Right lobe of liver (tissue), 4 donors: ENCODE data around the gene TMEM158.

Experiments used
- CTCF ChIP-seq, 4 donors: fragments of 200-600 bp in 3 of 4; fragments of 450-650 bp in 1 of 4; IDR thresholded peaks; one replicate each; pipeline versions ENCODE4 v1.5.1 to v1.8.0; 2016 to 2022; ENCODE audit warnings: antibody characterized with exemption in 4 of 4, mild to moderate bottlenecking in 2 of 4
- POLR2A ChIP-seq: fragments of 450-650 bp; IDR thresholded peaks from one replicate; pipeline ENCODE4 v1.6.1; 2017; ENCODE audit warnings: antibody characterized with exemption, mild to moderate bottlenecking
- donor health status: DM: no; HTN: no; CAD: no.
- donor health status: DM: no; HTN: no; CAD: no.
- donor health status: DM: no; HTN: yes; CAD: no.

DNA sequence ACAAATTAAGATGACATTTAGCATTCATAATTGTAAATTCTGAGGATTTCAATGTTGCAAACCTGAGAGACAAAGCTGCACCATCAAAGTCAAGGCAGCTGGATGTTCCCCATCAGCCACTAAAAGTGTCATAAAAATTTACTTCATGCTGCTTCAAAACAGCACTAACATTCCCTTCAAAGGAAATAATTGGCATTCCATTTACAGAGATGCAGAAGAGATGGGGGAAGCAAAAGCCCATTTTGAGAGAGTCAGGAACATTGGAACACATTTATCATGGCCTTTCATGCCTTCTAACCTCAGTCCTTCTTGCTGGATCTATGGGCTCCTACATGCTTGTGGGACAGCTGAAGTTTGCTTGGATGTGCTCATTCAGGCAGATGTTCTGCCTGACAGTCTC is 6.4 kb upstream of the TMEM158 start:
- TF ChIP-seq CTCF (IDR thresholded peaks at IDR 0.05), result no peak
- no peak for TF ChIP-seq POLR2A
